Subcutaneous adipose tissue (tissue), 4 donors: ENCODE data around the gene FBXO44. TPM values are rescaled to one million over a fixed set of nuclear protein-coding genes. Genes with fewer than 3 reads are reported as not detected.

ENCODE experiments used
- CTCF ChIP-seq: fragments of 450-650 bp; IDR thresholded peaks from one replicate; pipeline ENCODE4 v1.5.1; 2016; ENCODE audit warnings: low read depth, mild to moderate bottlenecking, control low read depth, antibody characterized with exemption, moderate library complexity
- total RNA-seq, 4 donors: library from RNA; depleted of rRNA; stranded (reverse); fragments of >200 nt; gene quantifications; one replicate each; pipeline ENCODE4 v1.1.0, GENCODE V29; 2016

Gene FBXO44
- total RNA-seq, 4 donors from 2014 or later, result 6.2 to 13.1 (median 7.8) TPM

GRCh38 chr1:11701981-11702803 lies 47.5 kb downstream of the FBXO44 start:
- no peak for TF ChIP-seq CTCF

- no peak for TF ChIP-seq CTCF
Observed at GRCh38 chr1:11703357-11704193, 48.9 kb downstream of the FBXO44 start.

GRCh38 chr1:11704194-11704529 lies 49.5 kb downstream of the FBXO44 start:
- no peak for TF ChIP-seq CTCF

DNA sequence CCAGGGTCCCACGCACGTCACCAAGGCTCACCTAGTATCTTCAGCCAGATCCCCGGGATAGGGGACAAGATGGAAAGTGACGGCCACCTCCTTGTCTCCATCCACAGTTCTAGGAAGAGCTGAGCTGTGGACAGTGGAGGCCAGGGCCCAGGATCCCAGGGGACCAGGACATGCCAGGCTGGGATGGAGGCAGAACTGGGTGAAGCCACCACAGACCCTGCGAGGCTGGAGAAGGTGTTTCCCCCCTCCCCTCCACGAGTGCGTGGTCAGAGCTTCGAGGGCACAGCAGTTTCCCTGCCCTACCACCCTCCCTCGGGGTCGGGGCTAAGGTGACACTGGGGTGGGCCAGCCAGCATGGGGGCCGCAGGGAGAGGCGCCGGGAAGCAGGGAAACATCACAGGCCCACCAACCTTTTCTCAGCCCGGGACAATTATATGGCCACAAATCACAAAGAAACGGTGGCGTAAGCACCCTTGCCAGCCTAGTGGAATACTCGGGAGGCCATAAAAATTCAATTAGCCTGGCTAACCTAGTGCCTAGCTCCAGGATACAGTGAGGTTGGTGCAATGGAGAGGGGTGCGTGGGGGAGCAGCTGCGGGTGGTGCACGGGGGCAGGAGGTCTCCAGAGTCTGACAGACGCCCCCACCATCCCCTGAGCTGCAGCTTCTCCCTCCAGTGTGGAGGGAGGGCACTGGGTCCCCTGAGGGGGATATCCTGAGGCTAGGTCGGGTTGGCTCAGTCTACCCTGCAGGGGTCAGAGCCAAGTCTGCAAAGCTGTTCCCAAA lies 50.2 kb downstream of the FBXO44 start:
- no peak for TF ChIP-seq CTCF

DNA sequence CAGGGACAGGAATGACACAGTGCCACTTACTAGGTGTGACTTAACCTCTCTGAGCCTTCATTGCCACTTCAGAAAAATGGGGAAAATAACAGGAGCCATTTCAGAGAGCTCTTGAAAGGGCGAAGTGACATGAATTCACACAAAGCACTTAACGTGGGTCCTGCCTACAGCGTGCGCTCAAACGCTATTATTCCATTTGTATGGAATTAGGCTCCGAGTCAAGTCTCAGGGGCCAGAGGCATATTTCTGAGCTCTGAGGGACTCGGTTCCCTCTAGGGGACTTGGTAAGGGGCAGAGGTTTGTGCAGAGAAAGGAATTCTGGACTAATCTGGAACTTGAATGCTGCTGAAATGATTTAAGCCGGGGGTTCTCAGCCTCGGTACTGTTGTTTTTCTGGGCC lies 50.9 kb downstream of the FBXO44 start:
- TF ChIP-seq CTCF, result no peak

DNA sequence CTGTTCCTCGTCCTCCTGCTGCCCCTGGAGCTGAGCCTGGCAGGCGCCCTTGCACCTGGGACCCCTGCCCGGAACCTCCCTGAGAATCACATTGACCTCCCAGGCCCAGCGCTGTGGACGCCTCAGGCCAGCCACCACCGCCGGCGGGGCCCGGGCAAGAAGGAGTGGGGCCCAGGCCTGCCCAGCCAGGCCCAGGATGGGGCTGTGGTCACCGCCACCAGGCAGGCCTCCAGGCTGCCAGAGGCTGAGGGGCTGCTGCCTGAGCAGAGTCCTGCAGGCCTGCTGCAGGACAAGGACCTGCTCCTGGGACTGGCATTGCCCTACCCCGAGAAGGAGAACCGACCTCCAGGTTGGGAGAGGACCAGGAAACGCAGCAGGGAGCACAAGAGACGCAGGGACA lies 51.6 kb downstream of the FBXO44 start:
- TF ChIP-seq CTCF, result no peak
